Activated B cell treated with CpG ODN at 0.5 μM for 24 hours (primary cell): Measurements from ENCODE around the gene DNAJC12. TPM values are rescaled to one million over a fixed set of nuclear protein-coding genes. Genes with fewer than 3 reads are reported as not detected.
"Not testable (repeated sequence)": the region's sequence is repeated elsewhere in the genome, so short reads cannot be mapped to it uniquely, and the experiment has no call there.

Experiments used
- ATAC-seq: fragments of 200-7000 bp; cut with Tn5 transposase; one replicate; pipeline ENCODE4 v1.10.0; 2021; ENCODE audit warnings: low read depth, mild to moderate bottlenecking, moderate library complexity
- CTCF ChIA-PET: fragments of 350-600 bp; sonication (Branson Sonifier 250); formaldehyde crosslinking; loops from one replicate; lab custom pipeline; 2021; ENCODE audit warnings: antibody characterized with exemption; lab: Charles Lee
- POLR2A ChIA-PET: fragments of 350-600 bp; sonication (Branson Sonifier 250); formaldehyde crosslinking; loops from one replicate; lab custom pipeline; 2021; ENCODE audit warnings: antibody characterized with exemption; lab: Charles Lee
- DNase-seq: peaks from one replicate; pipeline ENCODE4 v3.0.0; 2022
- H3K27ac Mint-ChIP-seq: one replicate; pipeline ENCODE4 v1.8.0; 2020; ENCODE audit warnings: mixed read lengths
- H3K27me3 Mint-ChIP-seq: one replicate; pipeline ENCODE4 v1.8.0; 2021; ENCODE audit warnings: mixed read lengths
- H3K36me3 Mint-ChIP-seq: one replicate; pipeline ENCODE4 v1.8.0; 2021; ENCODE audit warnings: low read depth, mixed read lengths
- H3K4me1 Mint-ChIP-seq: one replicate; pipeline ENCODE4 v1.8.0; 2021; ENCODE audit warnings: mixed read lengths
- H3K4me3 Mint-ChIP-seq: one replicate; pipeline ENCODE4 v1.8.0; 2020; ENCODE audit warnings: mild to moderate bottlenecking, mixed read lengths
- H3K9me3 Mint-ChIP-seq: one replicate; pipeline ENCODE4 v1.8.0; 2020; ENCODE audit warnings: mixed read lengths
- CTCF ChIP-seq: fragments of 200-600 bp; IDR thresholded peaks from one replicate; pipeline ENCODE4 v1.8.0; 2022; ENCODE audit warnings: antibody characterized with exemption, mild to moderate bottlenecking
- intact Hi-C: fragments of 100-400 bp; cut with micrococcal nuclease; formaldehyde crosslinking; loops from one replicate; pipeline ENCODE4 v1.15.1; 2024
- total RNA-seq: library from RNA; stranded (reverse); gene quantifications from 2 replicates; pipeline ENCODE4 v1.2.3, GENCODE V29; 2022

DNAJC12 gene
- total RNA-seq, 1 donor from 2014 or later = 0.31 TPM

- H3K4me3 Mint-ChIP-seq = no peak overlapping the region
- intact Hi-C loops = loop anchor here (5.0 kb wide), 1 partner anchor 850 kb away; no protein-coding TSS in a partner anchor
Measured at GRCh38 chr10:67782530-67782929, 55.5 kb downstream of the DNAJC12 start.

GRCh38 chr10:67780759-67781538 is 57.0 kb downstream of the DNAJC12 start:
- POLR2A ChIA-PET = no interaction called here
- Mint-ChIP-seq H3K4me1 (peaks cover 41% of the 10 kb centered on the region), H3K27me3 (no peaks in the 10 kb centered on the region), H3K9me3 (no peaks in the 10 kb centered on the region), H3K27ac (no peak overlapping the region), H3K4me3 (no peak overlapping the region), H3K36me3 (no peaks in the 10 kb centered on the region)
- ATAC-seq (no peak), DNase-seq (no peak)
- CTCF ChIA-PET = interaction anchor here (0.7 to 12.8 kb wide), 9 partner anchors 7 to 119 kb away, joined by 3 to 398 read pairs (median 13); partner anchors contain the start of gene CTNNA3
- no peak for TF ChIP-seq CTCF
- intact Hi-C loops = loop anchor here (1.0 to 5.0 kb wide), 4 partner anchors 84 to 849 kb away; no protein-coding TSS in a partner anchor

More at GRCh38 chr10:67782530-67782929, 55.5 kb downstream of the DNAJC12 start:
- Mint-ChIP-seq H3K4me1 (peaks cover 41% of the 10 kb centered on the region), H3K9me3 (no peaks in the 10 kb centered on the region), H3K27ac (no peak overlapping the region), H3K27me3 (no peaks in the 10 kb centered on the region), H3K36me3 (no peaks in the 10 kb centered on the region)
- ChIA-PET CTCF (interaction anchor here (0.6 to 12.8 kb wide), 3 partner anchors 7 to 86 kb away, joined by 3 to 398 read pairs (median 3); partner anchors contain the start of gene CTNNA3), POLR2A (interaction anchor here (0.6 kb wide), 1 partner anchor 18 kb away, joined by 8 read pairs; no protein-coding TSS in a partner anchor)
- ATAC-seq = no peak
- no peak for DNase-seq
- TF ChIP-seq CTCF = no peak

GRCh38 chr10:67780204-67780621 is 57.8 kb downstream of the DNAJC12 start:
- H3K4me1 Mint-ChIP-seq = peaks cover 40% of the 10 kb centered on the region
- peak; percentile 8 for ATAC-seq
- not testable (repeated sequence) for H3K27me3 Mint-ChIP-seq, H3K36me3 Mint-ChIP-seq, DNase-seq, H3K4me3 Mint-ChIP-seq, H3K9me3 Mint-ChIP-seq
- intact Hi-C loops = loop anchor here (1.0 to 5.0 kb wide), 4 partner anchors 83 to 848 kb away; no protein-coding TSS in a partner anchor
- peak overlapping the region; percentile 0 for H3K27ac Mint-ChIP-seq
- ChIA-PET POLR2A (interaction anchor here (1.1 to 2.4 kb wide), 2 partner anchors 16 to 83 kb away, joined by 10 read pairs; no protein-coding TSS in a partner anchor), CTCF (interaction anchor here (0.7 to 12.8 kb wide), 21 partner anchors 8 to 849 kb away, joined by 3 to 398 read pairs (median 6); partner anchors contain the start of gene CTNNA3)

- ChIA-PET POLR2A (interaction anchor here (0.6 to 2.4 kb wide), 3 partner anchors 15 to 116 kb away, joined by 3 to 10 read pairs (median 10); no protein-coding TSS in a partner anchor), CTCF (interaction anchor here (0.7 to 12.8 kb wide), 25 partner anchors 8 to 848 kb away, joined by 3 to 398 read pairs (median 5); partner anchors contain the start of gene CTNNA3)
- Mint-ChIP-seq H3K27me3 (no peaks in the 10 kb centered on the region), H3K4me1 (peaks cover 36% of the 10 kb centered on the region), H3K4me3 (no peak overlapping the region), H3K27ac (peak overlapping the region; percentile 0), H3K36me3 (no peaks in the 10 kb centered on the region), H3K9me3 (no peaks in the 10 kb centered on the region)
- ATAC-seq (peak; percentile 83), DNase-seq (no peak)
- intact Hi-C loops = loop anchor here (1.0 to 5.0 kb wide), 4 partner anchors 82 to 847 kb away; no protein-coding TSS in a partner anchor
- TF ChIP-seq CTCF = no peak
Measured at GRCh38 chr10:67779465-67780203, 58.4 kb downstream of the DNAJC12 start.

GRCh38 chr10:67776371-67776770 is 61.6 kb downstream of the DNAJC12 start:
- no peak for TF ChIP-seq CTCF
- CTCF ChIA-PET = interaction anchor here (2.2 to 12.8 kb wide), 2 partner anchors 12 to 79 kb away, joined by 7 to 398 read pairs; partner anchors contain the start of gene CTNNA3
- Mint-ChIP-seq H3K27ac (no peak overlapping the region), H3K4me1 (peaks cover 41% of the 10 kb centered on the region), H3K36me3 (no peaks in the 10 kb centered on the region), H3K4me3 (no peak overlapping the region), H3K9me3 (no peaks in the 10 kb centered on the region), H3K27me3 (no peaks in the 10 kb centered on the region)
- POLR2A ChIA-PET = interaction anchor here (1.2 kb wide), 1 partner anchor 79 kb away, joined by 3 read pairs; no protein-coding TSS in a partner anchor
- intact Hi-C loops = no loop called here
- ATAC-seq (no peak), DNase-seq (no peak)
